Sigmoid colon (tissue), 4 donors: ENCODE results near the gene IL17REL.

ENCODE experiments used
- EP300 ChIP-seq, 4 donors: sonication (generic); formaldehyde crosslinking; IDR thresholded peaks; one replicate each; pipeline ENCODE4 v1.6.1; 2017; ENCODE audit warnings: antibody characterized with exemption in 4 of 4
- POLR2A ChIP-seq, 2 donors: fragments of 450-650 bp; IDR thresholded peaks; one replicate each; pipeline ENCODE4 v1.6.1; 2016; ENCODE audit warnings: antibody characterized with exemption in 2 of 2, mild to moderate bottlenecking in 2 of 2, moderate library complexity in 2 of 2
- POLR2AphosphoS5 ChIP-seq, 4 donors: sonication (generic); formaldehyde crosslinking; IDR thresholded peaks; one replicate each; pipeline ENCODE4 v1.6.1; 2017; ENCODE audit warnings: antibody characterized with exemption in 4 of 4
- TF ChIP-seq, protein P1 (sequence below), 4 experiments: fragments of 450-650 bp in 3 of 4; fragments of 200-600 bp in 1 of 4; IDR thresholded peaks; one replicate each; pipeline ENCODE4 v1.5.1; 2016 to 2019; ENCODE audit warnings: antibody characterized with exemption in 4 of 4, mild to moderate bottlenecking in 3 of 4, moderate library complexity in 2 of 4

GRCh38 chr22:50004918-50005317, 7.6 kb downstream of the IL17REL start:
- TF ChIP-seq, protein P1, sequence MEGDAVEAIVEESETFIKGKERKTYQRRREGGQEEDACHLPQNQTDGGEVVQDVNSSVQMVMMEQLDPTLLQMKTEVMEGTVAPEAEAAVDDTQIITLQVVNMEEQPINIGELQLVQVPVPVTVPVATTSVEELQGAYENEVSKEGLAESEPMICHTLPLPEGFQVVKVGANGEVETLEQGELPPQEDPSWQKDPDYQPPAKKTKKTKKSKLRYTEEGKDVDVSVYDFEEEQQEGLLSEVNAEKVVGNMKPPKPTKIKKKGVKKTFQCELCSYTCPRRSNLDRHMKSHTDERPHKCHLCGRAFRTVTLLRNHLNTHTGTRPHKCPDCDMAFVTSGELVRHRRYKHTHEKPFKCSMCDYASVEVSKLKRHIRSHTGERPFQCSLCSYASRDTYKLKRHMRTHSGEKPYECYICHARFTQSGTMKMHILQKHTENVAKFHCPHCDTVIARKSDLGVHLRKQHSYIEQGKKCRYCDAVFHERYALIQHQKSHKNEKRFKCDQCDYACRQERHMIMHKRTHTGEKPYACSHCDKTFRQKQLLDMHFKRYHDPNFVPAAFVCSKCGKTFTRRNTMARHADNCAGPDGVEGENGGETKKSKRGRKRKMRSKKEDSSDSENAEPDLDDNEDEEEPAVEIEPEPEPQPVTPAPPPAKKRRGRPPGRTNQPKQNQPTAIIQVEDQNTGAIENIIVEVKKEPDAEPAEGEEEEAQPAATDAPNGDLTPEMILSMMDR (IDR thresholded peaks at IDR 0.05), result no peak
- TF ChIP-seq POLR2AphosphoS5 (IDR thresholded peaks at IDR 0.05) (no peak), POLR2A (IDR thresholded peaks at IDR 0.05) (no peak), EP300 (IDR thresholded peaks at IDR 0.05) (no peak)
